Transverse colon (tissue), 4 donors: ENCODE measurements around the gene SASH1. TPM values are rescaled to one million over a fixed set of nuclear protein-coding genes. Genes with fewer than 3 reads are reported as not detected.

Source experiments
- DNase-seq: peaks from one replicate; pipeline ENCODE4 v3.0.0-alpha.2; 2019
- H3K27ac ChIP-seq, 4 donors: fragments of 200-600 bp; sonication (generic); 2 replicates each; pipeline ENCODE4 v1.5.1; 2016 to 2018; ENCODE audit warnings: inconsistent platforms in 4 of 4
- H3K27me3 ChIP-seq: fragments of 200-600 bp; sonication (generic); 2 replicates; pipeline ENCODE4 v1.5.1; 2017; ENCODE audit warnings: inconsistent platforms
- H3K36me3 ChIP-seq, 4 donors: fragments of 200-600 bp; sonication (generic); 2 replicates each; pipeline ENCODE4 v1.5.1; 2017 to 2019; ENCODE audit warnings: inconsistent platforms in 4 of 4
- H3K4me1 ChIP-seq, 4 donors: fragments of 200-600 bp; sonication (generic); 2 replicates each; pipeline ENCODE4 v1.5.1; 2017 to 2020; ENCODE audit warnings: inconsistent platforms in 4 of 4
- H3K4me3 ChIP-seq, 4 donors: fragments of 200-600 bp; sonication (generic); 1 replicate in 1 of 4; 2 replicates in 3 of 4; pipeline versions ENCODE4 v1.5.1 to v1.6.1; 2017 to 2019; ENCODE audit warnings: inconsistent platforms in 4 of 4
- H3K9me3 ChIP-seq, 2 donors: fragments of 200-600 bp; sonication (generic); 2 replicates each; pipeline ENCODE4 v1.5.1; 2017 to 2019; ENCODE audit warnings: inconsistent platforms in 2 of 2
- EP300 ChIP-seq: sonication (generic); formaldehyde crosslinking; IDR thresholded peaks from one replicate; pipeline ENCODE4 v1.6.1; 2017; ENCODE audit warnings: antibody characterized with exemption, low read depth
- POLR2A ChIP-seq: fragments of 450-650 bp; IDR thresholded peaks from one replicate; pipeline ENCODE4 v1.6.1; 2016; ENCODE audit warnings: antibody characterized with exemption, mild to moderate bottlenecking, moderate library complexity
- POLR2AphosphoS5 ChIP-seq, 3 donors: sonication (generic); formaldehyde crosslinking; IDR thresholded peaks; one replicate each; pipeline ENCODE4 v1.6.1; 2016; ENCODE audit warnings: antibody characterized with exemption in 3 of 3
- WGBS, 2 donors: methylation state at CpG; one replicate each; pipeline ENCODE4 v1.1.5; 2018; ENCODE audit warnings: low coverage in 1 of 2; 5-methylcytosine and 5-hydroxymethylcytosine counted together
- in situ Hi-C, 4 donors: fragments of 200-750 bp; cut with MboI; loops; one replicate each; pipeline versions ENCODE4 v1.15.0 to v1.15.1; 2017; ENCODE audit warnings: low sequenced_read_pairs in 3 of 4, low pct_ligation_motif_present in 1 of 4, low pct_unique_long_range_greater_than_20kb in 1 of 4
- intact Hi-C: fragments of 100-400 bp; cut with DNase I; formaldehyde crosslinking; loops from one replicate; pipeline ENCODE4 v1.15.1; 2023; ENCODE audit warnings: low total_unique reads
- total RNA-seq, 4 donors: library from RNA; depleted of rRNA; stranded (reverse); fragments of >200 nt; gene quantifications; one replicate each; pipeline ENCODE4 v1.1.0, GENCODE V29; 2016
- TF ChIP-seq, protein P1 (sequence below), 5 experiments: fragments of 200-600 bp in 3 of 5; fragments of 450-650 bp in 2 of 5; sonication (generic) in 3 of 5; IDR thresholded peaks; 1 replicate in 2 of 5; 2 replicates in 3 of 5; pipeline ENCODE4 v1.5.1; 2016 to 2017; ENCODE audit warnings: antibody characterized with exemption in 5 of 5, inconsistent platforms in 3 of 5, mild to moderate bottlenecking in 2 of 5, moderate library complexity in 1 of 5

SASH1 gene
- total RNA-seq, 4 donors from 2014 or later: 16.5 to 71.6 (median 28.7) TPM

DNA sequence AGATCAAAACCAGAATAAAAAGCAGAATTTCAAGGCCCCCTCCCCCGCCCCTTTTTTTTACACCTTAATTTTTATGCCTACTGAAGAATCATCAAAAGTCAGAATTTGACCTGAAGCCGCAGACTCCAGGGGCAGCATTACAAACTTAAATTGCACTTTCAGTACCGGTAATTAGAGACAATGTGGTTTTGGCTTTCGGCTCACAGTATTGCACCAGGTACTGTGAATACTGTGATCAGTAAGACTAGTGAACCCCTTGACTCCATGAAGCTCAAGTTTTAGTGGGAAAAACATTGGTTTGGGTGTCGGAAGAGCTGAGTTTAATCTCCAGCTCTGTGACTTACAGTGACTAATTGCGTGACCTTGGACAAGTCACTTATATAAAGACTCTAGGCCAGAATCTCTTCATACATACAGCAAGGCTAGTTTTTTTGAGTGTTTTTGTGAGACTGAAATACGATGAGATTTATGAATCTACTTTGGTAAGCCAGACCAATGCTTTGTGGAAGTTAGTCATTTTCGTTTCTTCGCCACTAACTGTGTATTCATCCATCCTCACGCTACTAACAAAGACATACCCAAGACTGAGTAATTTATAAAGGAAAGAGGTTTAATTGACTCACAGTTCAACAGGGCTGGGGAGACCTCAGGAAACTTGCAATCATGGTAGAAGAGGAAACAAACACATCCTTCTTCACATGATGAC, 114.7 kb downstream of the SASH1 start:
- Histone ChIP-seq H3K27ac (no peak overlapping the region), H3K4me1 (peaks cover 0 to 9% (median 2%) of the 10 kb centered on the region in 4 donors), H3K27me3 (no peaks in the 10 kb centered on the region), H3K36me3 (no peaks in the 10 kb centered on the region), H3K4me3 (no peak overlapping the region), H3K9me3 (no peaks in the 10 kb centered on the region)
- intact Hi-C loops (no loop called here), in situ Hi-C loops (loop anchor here in 3 of 4 donors (5.0 to 25.0 kb wide), 3 partner anchors 270 to 945 kb away; partner anchors contain the start of gene SAMD5 (in 1 of the 3))
- no peak for DNase-seq
- WGBS, 2 donors: 86 to 90% methylated on average over 8 to 10 of the region's 10 CpGs
- TF ChIP-seq EP300: no peak
- no peak for TF ChIP-seq POLR2A
- TF ChIP-seq POLR2AphosphoS5 (IDR thresholded peaks at IDR 0.05): no peak
- TF ChIP-seq, protein P1, sequence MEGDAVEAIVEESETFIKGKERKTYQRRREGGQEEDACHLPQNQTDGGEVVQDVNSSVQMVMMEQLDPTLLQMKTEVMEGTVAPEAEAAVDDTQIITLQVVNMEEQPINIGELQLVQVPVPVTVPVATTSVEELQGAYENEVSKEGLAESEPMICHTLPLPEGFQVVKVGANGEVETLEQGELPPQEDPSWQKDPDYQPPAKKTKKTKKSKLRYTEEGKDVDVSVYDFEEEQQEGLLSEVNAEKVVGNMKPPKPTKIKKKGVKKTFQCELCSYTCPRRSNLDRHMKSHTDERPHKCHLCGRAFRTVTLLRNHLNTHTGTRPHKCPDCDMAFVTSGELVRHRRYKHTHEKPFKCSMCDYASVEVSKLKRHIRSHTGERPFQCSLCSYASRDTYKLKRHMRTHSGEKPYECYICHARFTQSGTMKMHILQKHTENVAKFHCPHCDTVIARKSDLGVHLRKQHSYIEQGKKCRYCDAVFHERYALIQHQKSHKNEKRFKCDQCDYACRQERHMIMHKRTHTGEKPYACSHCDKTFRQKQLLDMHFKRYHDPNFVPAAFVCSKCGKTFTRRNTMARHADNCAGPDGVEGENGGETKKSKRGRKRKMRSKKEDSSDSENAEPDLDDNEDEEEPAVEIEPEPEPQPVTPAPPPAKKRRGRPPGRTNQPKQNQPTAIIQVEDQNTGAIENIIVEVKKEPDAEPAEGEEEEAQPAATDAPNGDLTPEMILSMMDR (IDR thresholded peaks at IDR 0.05): no peak

GRCh38 chr6:148457843-148458159, 115.2 kb downstream of the SASH1 start:
- TF ChIP-seq POLR2AphosphoS5 (IDR thresholded peaks at IDR 0.05): no peak
- TF ChIP-seq POLR2A: no peak
- TF ChIP-seq, protein P1 (IDR thresholded peaks at IDR 0.05): no peak
- no peak for TF ChIP-seq EP300
- intact Hi-C loops (no loop called here), in situ Hi-C loops (loop anchor here in 3 of 4 donors (5.0 to 25.0 kb wide), 3 partner anchors 270 to 946 kb away; partner anchors contain the start of gene SAMD5 (in 1 of the 3))
- Histone ChIP-seq H3K4me1 (peaks cover 0 to 14% (median 5%) of the 10 kb centered on the region in 4 donors), H3K36me3 (no peaks in the 10 kb centered on the region), H3K27me3 (no peaks in the 10 kb centered on the region), H3K27ac (no peak overlapping the region), H3K9me3 (no peaks in the 10 kb centered on the region), H3K4me3 (no peak overlapping the region)
- WGBS, 2 donors: 98% methylated on average over 4 of the region's 4 CpGs; no CpG with 5 or more reads in 1 of the 2 donors
- no peak for DNase-seq

DNA sequence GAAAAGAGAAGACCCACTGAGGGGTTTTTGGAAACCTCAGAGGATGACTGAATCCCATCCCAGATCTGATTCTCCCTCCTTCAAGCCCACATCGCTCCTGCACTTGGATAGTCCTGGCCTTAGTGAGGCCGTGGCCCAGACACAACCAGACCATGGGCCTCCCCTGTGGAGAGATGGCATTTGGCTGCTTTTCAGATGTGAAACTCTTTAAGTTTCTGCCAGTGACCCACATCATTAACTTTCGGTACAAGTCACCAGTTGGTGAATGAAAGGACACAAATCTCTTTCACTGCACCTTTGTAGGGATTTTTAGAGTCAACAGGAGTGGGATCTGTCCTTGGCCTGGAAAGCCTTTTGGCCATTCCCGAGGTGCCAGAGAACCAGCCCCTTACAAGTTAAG, 116.6 kb downstream of the SASH1 start:
- no peaks in the 10 kb centered on the region for H3K36me3 ChIP-seq
- H3K4me1 ChIP-seq: peaks cover 0 to 15% (median 5%) of the 10 kb centered on the region in 4 donors
- in situ Hi-C loops: loop anchor here in 3 of 4 donors (5.0 to 25.0 kb wide), 3 partner anchors 272 to 947 kb away; partner anchors contain the start of gene SAMD5 (in 1 of the 3)
- intact Hi-C loops: no loop called here
- no peak overlapping the region for H3K27ac ChIP-seq
- no peaks in the 10 kb centered on the region for H3K27me3 ChIP-seq
- no peak for DNase-seq
- no peaks in the 10 kb centered on the region for H3K9me3 ChIP-seq
- 90% methylated on average over 4 of the region's 4 CpGs; no CpG with 5 or more reads in 1 of the 2 donors for WGBS, 2 donors
- no peak overlapping the region for H3K4me3 ChIP-seq
- TF ChIP-seq EP300 (no peak), POLR2AphosphoS5 (IDR thresholded peaks at IDR 0.05) (no peak), POLR2A (no peak)
- TF ChIP-seq, protein P1 (IDR thresholded peaks at IDR 0.05): no peak

GRCh38 chr6:148460876-148461646, 118.4 kb downstream of the SASH1 start:
- Histone ChIP-seq H3K27ac (no peak overlapping the region), H3K4me1 (peaks cover 0 to 28% (median 6%) of the 10 kb centered on the region in 4 donors), H3K36me3 (no peaks in the 10 kb centered on the region), H3K27me3 (no peaks in the 10 kb centered on the region), H3K4me3 (no peak overlapping the region), H3K9me3 (no peaks in the 10 kb centered on the region)
- TF ChIP-seq, protein P1 (IDR thresholded peaks at IDR 0.05): no peak
- TF ChIP-seq POLR2A: no peak
- TF ChIP-seq EP300: no peak
- TF ChIP-seq POLR2AphosphoS5 (IDR thresholded peaks at IDR 0.05): no peak
- in situ Hi-C loops (loop anchor here in 3 of 4 donors (10.0 to 25.0 kb wide), 4 partner anchors 274 to 949 kb away; partner anchors contain the start of gene SAMD5 (in 1 of the 3)), intact Hi-C loops (loop anchor here (5.0 to 10.0 kb wide), 2 partner anchors 279 to 956 kb away; partner anchors contain the start of gene SAMD5)
- DNase-seq: no peak
- WGBS, 2 donors: 89 to 94% methylated on average over 1 to 6 of the region's 6 CpGs
